Peyer's patch (tissue), 4 donors: Measurements from ENCODE around the gene BCKDHA.

ENCODE experiments used
- POLR2A ChIP-seq, 2 donors: fragments of 450-650 bp; IDR thresholded peaks; one replicate each; pipeline ENCODE4 v1.5.1; 2017; ENCODE audit warnings: antibody characterized with exemption in 2 of 2, mild to moderate bottlenecking in 2 of 2, moderate library complexity in 2 of 2
- TF ChIP-seq, protein P1 (sequence below), 6 experiments: fragments of 450-650 bp in 4 of 6; fragments of 200-600 bp in 2 of 6; sonication (generic) in 1 of 6; IDR thresholded peaks; one replicate each; pipeline ENCODE4 v1.5.1; 2017 to 2019; ENCODE audit warnings: antibody characterized with exemption in 6 of 6, mild to moderate bottlenecking in 3 of 6, moderate library complexity in 1 of 6

GRCh38 chr19:41435936-41436673, 38.5 kb downstream of the BCKDHA start:
- TF ChIP-seq POLR2A (IDR thresholded peaks at IDR 0.05) = no peak
- TF ChIP-seq, protein P1, sequence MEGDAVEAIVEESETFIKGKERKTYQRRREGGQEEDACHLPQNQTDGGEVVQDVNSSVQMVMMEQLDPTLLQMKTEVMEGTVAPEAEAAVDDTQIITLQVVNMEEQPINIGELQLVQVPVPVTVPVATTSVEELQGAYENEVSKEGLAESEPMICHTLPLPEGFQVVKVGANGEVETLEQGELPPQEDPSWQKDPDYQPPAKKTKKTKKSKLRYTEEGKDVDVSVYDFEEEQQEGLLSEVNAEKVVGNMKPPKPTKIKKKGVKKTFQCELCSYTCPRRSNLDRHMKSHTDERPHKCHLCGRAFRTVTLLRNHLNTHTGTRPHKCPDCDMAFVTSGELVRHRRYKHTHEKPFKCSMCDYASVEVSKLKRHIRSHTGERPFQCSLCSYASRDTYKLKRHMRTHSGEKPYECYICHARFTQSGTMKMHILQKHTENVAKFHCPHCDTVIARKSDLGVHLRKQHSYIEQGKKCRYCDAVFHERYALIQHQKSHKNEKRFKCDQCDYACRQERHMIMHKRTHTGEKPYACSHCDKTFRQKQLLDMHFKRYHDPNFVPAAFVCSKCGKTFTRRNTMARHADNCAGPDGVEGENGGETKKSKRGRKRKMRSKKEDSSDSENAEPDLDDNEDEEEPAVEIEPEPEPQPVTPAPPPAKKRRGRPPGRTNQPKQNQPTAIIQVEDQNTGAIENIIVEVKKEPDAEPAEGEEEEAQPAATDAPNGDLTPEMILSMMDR (IDR thresholded peaks at IDR 0.05) = peak in 4 of 6 experiments; percentile 6 to 71 (median 64)
